Measurements from ENCODE around the gene SERPINB12.
A peak's percentile ranks its signal among the peaks of the same experiment; 100 is the strongest.

The SERPINB12 gene

GRCh38 chr18:63603355-63603754 lies 61.2 kb downstream of the SERPINB12 start:
- Mint-ChIP-seq H3K4me3 (no peak overlapping the region), H3K36me3 (no peaks in the 10 kb centered on the region), H3K9me3 (no peaks in the 10 kb centered on the region), H3K27ac (no peak overlapping the region), H3K4me1 (no peaks in the 10 kb centered on the region), H3K27me3 (peaks cover 0 to 12% of the 10 kb centered on the region in 2 donors)
- ATAC-seq (replicated peaks) (no peak), DNase-seq (no peak)

GRCh38 chr18:63603772-63604171 lies 61.6 kb downstream of the SERPINB12 start:
- Mint-ChIP-seq H3K36me3 (no peaks in the 10 kb centered on the region), H3K9me3 (no peaks in the 10 kb centered on the region), H3K4me1 (no peaks in the 10 kb centered on the region), H3K27me3 (peaks cover 0 to 12% of the 10 kb centered on the region in 2 donors), H3K27ac (no peak overlapping the region), H3K4me3 (no peak overlapping the region)
- peak; percentile 57 to 61 for ATAC-seq (replicated peaks)
- DNase-seq, result no peak

GRCh38 chr18:63604791-63605567 lies 62.8 kb downstream of the SERPINB12 start:
- H3K27ac Mint-ChIP-seq, result no peak overlapping the region
- DNase-seq (no peak), ATAC-seq (replicated peaks) (no peak)
- H3K36me3 Mint-ChIP-seq, result no peaks in the 10 kb centered on the region
- no peaks in the 10 kb centered on the region for H3K4me1 Mint-ChIP-seq
- no peak overlapping the region for H3K4me3 Mint-ChIP-seq
- no peaks in the 10 kb centered on the region for H3K9me3 Mint-ChIP-seq
- H3K27me3 Mint-ChIP-seq, result peaks cover 0 to 12% of the 10 kb centered on the region in 2 donors

GRCh38 chr18:63606526-63606925 lies 64.4 kb downstream of the SERPINB12 start:
- H3K4me3 Mint-ChIP-seq, result no peak overlapping the region
- DNase-seq (no peak), ATAC-seq (replicated peaks) (no peak)
- H3K36me3 Mint-ChIP-seq, result no peaks in the 10 kb centered on the region
- no peak overlapping the region for H3K27ac Mint-ChIP-seq
- peaks cover 4 to 19% of the 10 kb centered on the region in 2 donors for H3K27me3 Mint-ChIP-seq
- H3K9me3 Mint-ChIP-seq, result no peaks in the 10 kb centered on the region
- H3K4me1 Mint-ChIP-seq, result no peaks in the 10 kb centered on the region

GRCh38 chr18:63613420-63613819 lies 71.3 kb downstream of the SERPINB12 start:
- DNase-seq (no peak), ATAC-seq (replicated peaks) (no peak)
- Mint-ChIP-seq H3K27me3 (peaks cover 13 to 20% of the 10 kb centered on the region in 2 donors), H3K4me3 (no peak overlapping the region), H3K27ac (no peak overlapping the region), H3K4me1 (no peaks in the 10 kb centered on the region), H3K9me3 (no peaks in the 10 kb centered on the region), H3K36me3 (no peaks in the 10 kb centered on the region)

GRCh38 chr18:63617049-63617914 lies 75.1 kb downstream of the SERPINB12 start:
- ATAC-seq (replicated peaks) (peak; percentile 54 to 65), DNase-seq (no peak)
- Mint-ChIP-seq H3K4me3 (no peak overlapping the region), H3K36me3 (no peaks in the 10 kb centered on the region), H3K27ac (no peak overlapping the region), H3K27me3 (peaks cover 9 to 14% of the 10 kb centered on the region in 2 donors), H3K9me3 (peaks cover 2 to 8% of the 10 kb centered on the region in 2 donors), H3K4me1 (no peaks in the 10 kb centered on the region)

GRCh38 chr18:63617915-63618234 lies 75.7 kb downstream of the SERPINB12 start:
- ATAC-seq (replicated peaks), result no peak
- H3K4me1 Mint-ChIP-seq, result no peaks in the 10 kb centered on the region

More at GRCh38 chr18:63617915-63618234, 75.7 kb downstream of the SERPINB12 start:
- peaks cover 3 to 8% of the 10 kb centered on the region in 2 donors for H3K9me3 Mint-ChIP-seq
- H3K36me3 Mint-ChIP-seq, result peaks cover 0 to 1% of the 10 kb centered on the region in 2 donors
- DNase-seq, result no peak
- no peak overlapping the region for H3K4me3 Mint-ChIP-seq
- H3K27ac Mint-ChIP-seq, result no peak overlapping the region
- peaks cover 6 to 12% of the 10 kb centered on the region in 2 donors for H3K27me3 Mint-ChIP-seq
